ENCODE data around the gene TTLL4. TPM values are rescaled to one million over a fixed set of nuclear protein-coding genes. Genes with fewer than 3 reads are reported as not detected.

The TTLL4 gene
- total RNA-seq, 1 donor from 2014 or later = 39.8 TPM

GRCh38 chr2:218755198-218755566 is 44.5 kb downstream of the TTLL4 start:
- H3K36me3 ChIP-seq = no peaks in the 10 kb centered on the region
- H3K4me1 ChIP-seq = no peaks in the 10 kb centered on the region
- H3K9me3 ChIP-seq (ENCODE audit: low read depth) = no peaks in the 10 kb centered on the region
- Mint-ChIP-seq H3K36me3 (peaks cover 35% of the 10 kb centered on the region), H3K27ac (no peak overlapping the region), H3K4me1 (no peaks in the 10 kb centered on the region), H3K27me3 (ENCODE audit: insufficient read depth, low read depth) (peaks cover 7% of the 10 kb centered on the region), H3K9me3 (no peaks in the 10 kb centered on the region), H3K4me3 (no peak overlapping the region)
- TF ChIP-seq EZH2 (IDR thresholded peaks at IDR 0.05) (no peak), CTCF (IDR thresholded peaks at IDR 0.05) (no peak), EZH2phosphoT487 (IDR thresholded peaks at IDR 0.05) (no peak)
- H3K79me2 ChIP-seq (ENCODE audit: low read depth) = no peaks in the 10 kb centered on the region
- H3K27ac ChIP-seq = no peak overlapping the region
- H2AFZ ChIP-seq (replicated peaks) = no peak overlapping the region
- no peak overlapping the region for H3K4me3 ChIP-seq
- H3F3A ChIP-seq (ENCODE audit: low read depth) = no peaks in the 10 kb centered on the region
- no peaks in the 10 kb centered on the region for H4K20me1 ChIP-seq (ENCODE audit: low read depth)
- H3K27me3 ChIP-seq = no peaks in the 10 kb centered on the region
- no peak for DNase-seq (ENCODE audit: low spot score)
- no peak overlapping the region for H3K4me2 ChIP-seq
- no peak overlapping the region for H3K9ac ChIP-seq

- Histone ChIP-seq H3F3A (ENCODE audit: low read depth) (no peaks in the 10 kb centered on the region), H3K9ac (no peak overlapping the region), H3K4me1 (no peaks in the 10 kb centered on the region), H3K79me2 (ENCODE audit: low read depth) (no peaks in the 10 kb centered on the region), H3K27me3 (no peaks in the 10 kb centered on the region), H2AFZ (replicated peaks) (no peak overlapping the region), H4K20me1 (ENCODE audit: low read depth) (no peaks in the 10 kb centered on the region), H3K27ac (no peak overlapping the region), H3K4me2 (no peak overlapping the region), H3K36me3 (no peaks in the 10 kb centered on the region), H3K4me3 (no peak overlapping the region), H3K9me3 (ENCODE audit: low read depth) (no peaks in the 10 kb centered on the region)
- Mint-ChIP-seq H3K27me3 (ENCODE audit: insufficient read depth, low read depth) (peaks cover 7% of the 10 kb centered on the region), H3K4me1 (no peaks in the 10 kb centered on the region), H3K36me3 (peaks cover 32% of the 10 kb centered on the region), H3K9me3 (no peaks in the 10 kb centered on the region), H3K27ac (no peak overlapping the region), H3K4me3 (no peak overlapping the region)
- DNase-seq (ENCODE audit: low spot score) = no peak
- TF ChIP-seq EZH2 (IDR thresholded peaks at IDR 0.05) (no peak), CTCF (IDR thresholded peaks at IDR 0.05) (no peak), EZH2phosphoT487 (IDR thresholded peaks at IDR 0.05) (no peak)
These were observed 45.2 kb downstream of the TTLL4 start for GRCh38 chr2:218755567-218756404.

- Histone ChIP-seq H3K27ac (no peak overlapping the region), H4K20me1 (ENCODE audit: low read depth) (no peaks in the 10 kb centered on the region), H3K9ac (no peak overlapping the region), H3K79me2 (ENCODE audit: low read depth) (no peaks in the 10 kb centered on the region), H3K36me3 (no peaks in the 10 kb centered on the region), H2AFZ (replicated peaks) (no peak overlapping the region), H3K4me3 (no peak overlapping the region), H3F3A (ENCODE audit: low read depth) (no peaks in the 10 kb centered on the region), H3K4me1 (no peaks in the 10 kb centered on the region), H3K9me3 (ENCODE audit: low read depth) (no peaks in the 10 kb centered on the region), H3K4me2 (no peak overlapping the region), H3K27me3 (no peaks in the 10 kb centered on the region)
- Mint-ChIP-seq H3K9me3 (no peaks in the 10 kb centered on the region), H3K4me1 (no peaks in the 10 kb centered on the region), H3K27ac (no peak overlapping the region), H3K27me3 (ENCODE audit: insufficient read depth, low read depth) (peaks cover 5% of the 10 kb centered on the region), H3K4me3 (no peak overlapping the region), H3K36me3 (peaks cover 30% of the 10 kb centered on the region)
- TF ChIP-seq EZH2 (IDR thresholded peaks at IDR 0.05) (no peak), EZH2phosphoT487 (IDR thresholded peaks at IDR 0.05) (no peak), CTCF (IDR thresholded peaks at IDR 0.05) (no peak)
- DNase-seq (ENCODE audit: low spot score) = no peak
These were observed 46.2 kb downstream of the TTLL4 start for GRCh38 chr2:218756599-218757377.
